ENCODE data around the gene ZNF326.
"Not testable (repeated sequence)": the region's sequence is repeated elsewhere in the genome, so short reads cannot be mapped to it uniquely, and the experiment has no call there.

The ZNF326 gene

GRCh38 chr1:89966656-89967055 lies 28.3 kb upstream of the ZNF326 start:
- no peak for FAIRE-seq

GRCh38 chr1:89971600-89971999 lies 23.3 kb upstream of the ZNF326 start:
- no peak for FAIRE-seq

GRCh38 chr1:89972024-89972423 lies 22.9 kb upstream of the ZNF326 start:
- no peak for FAIRE-seq

GRCh38 chr1:89973471-89974127 lies 21.3 kb upstream of the ZNF326 start:
- no peak for FAIRE-seq

- no peak for FAIRE-seq
Observed at GRCh38 chr1:89974256-89974655, 20.7 kb upstream of the ZNF326 start.

GRCh38 chr1:89974696-89975470 lies 20.0 kb upstream of the ZNF326 start:
- no peak for FAIRE-seq

- no peak for FAIRE-seq
Observed at GRCh38 chr1:89975540-89976125, 19.3 kb upstream of the ZNF326 start.

- peak; percentile 5 for FAIRE-seq
Observed at GRCh38 chr1:89978755-89979154, 16.2 kb upstream of the ZNF326 start.

GRCh38 chr1:89980605-89981004 lies 14.3 kb upstream of the ZNF326 start:
- no peak for FAIRE-seq

GRCh38 chr1:89982846-89983245 lies 12.1 kb upstream of the ZNF326 start:
- FAIRE-seq = not testable (repeated sequence)

- not testable (repeated sequence) for FAIRE-seq
Observed at GRCh38 chr1:89984564-89985116, 10.3 kb upstream of the ZNF326 start.

- FAIRE-seq = no peak
Observed at GRCh38 chr1:89986020-89986419, 8.9 kb upstream of the ZNF326 start.

- peak; percentile 62 for FAIRE-seq
Observed at GRCh38 chr1:89987159-89987819, 7.6 kb upstream of the ZNF326 start.

- no peak for FAIRE-seq
Observed at GRCh38 chr1:89989099-89989498, 5.8 kb upstream of the ZNF326 start.

GRCh38 chr1:89989799-89990198 lies 5.1 kb upstream of the ZNF326 start:
- no peak for FAIRE-seq

- no peak for FAIRE-seq
Observed at GRCh38 chr1:89990976-89991831, 3.7 kb upstream of the ZNF326 start.

- no peak for FAIRE-seq
Observed at GRCh38 chr1:89993541-89993940, 1.4 kb upstream of the ZNF326 start.

GRCh38 chr1:89994231-89994804 lies 592 bp upstream of the ZNF326 start:
- FAIRE-seq = no peak

- FAIRE-seq = no peak
Observed at GRCh38 chr1:89995598-89996449, 914 bp downstream of the ZNF326 start.

- no peak for FAIRE-seq
Observed at GRCh38 chr1:89996450-89997110, 1.7 kb downstream of the ZNF326 start.
